ENCODE measurements around the gene TMEM256.

TMEM256 gene

GRCh38 chr17:7431231-7431630 lies 27.3 kb upstream of the TMEM256 start:
- no peak for DNase-seq (ENCODE audit: low read depth in 4 of 4, low spot score in 1 of 4)

GRCh38 chr17:7429722-7430121 lies 25.8 kb upstream of the TMEM256 start:
- DNase-seq (ENCODE audit: low read depth in 4 of 4, low spot score in 1 of 4), result no peak

DNA sequence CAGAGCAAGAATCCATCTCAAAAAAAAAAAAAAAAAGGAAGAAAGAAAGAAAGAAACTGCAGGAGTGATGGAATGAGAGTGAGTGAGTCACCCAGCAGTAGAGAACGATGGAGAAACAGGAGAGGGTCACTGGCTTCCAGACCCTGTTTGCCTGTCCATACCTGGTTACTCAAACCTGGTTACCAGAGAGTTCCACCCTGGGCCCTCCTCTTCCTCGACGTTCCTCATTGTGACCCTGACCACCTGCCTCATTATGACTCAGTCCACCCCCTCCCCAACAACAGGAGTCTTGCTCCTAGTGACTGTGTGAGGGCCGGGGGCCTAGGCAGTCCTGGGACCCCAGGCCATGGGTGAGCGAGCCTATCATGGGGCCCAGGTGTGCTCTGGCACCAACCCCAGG lies 24.7 kb upstream of the TMEM256 start, which contains the start of gene SPEM3:
TSS of gene SPEM3 (plus strand) at position 301 of the 400 bp plus-strand sequence. CDS start at position 347, 46 bp downstream.
- DNase-seq (ENCODE audit: low read depth in 4 of 4, low spot score in 1 of 4), result no peak

DNA sequence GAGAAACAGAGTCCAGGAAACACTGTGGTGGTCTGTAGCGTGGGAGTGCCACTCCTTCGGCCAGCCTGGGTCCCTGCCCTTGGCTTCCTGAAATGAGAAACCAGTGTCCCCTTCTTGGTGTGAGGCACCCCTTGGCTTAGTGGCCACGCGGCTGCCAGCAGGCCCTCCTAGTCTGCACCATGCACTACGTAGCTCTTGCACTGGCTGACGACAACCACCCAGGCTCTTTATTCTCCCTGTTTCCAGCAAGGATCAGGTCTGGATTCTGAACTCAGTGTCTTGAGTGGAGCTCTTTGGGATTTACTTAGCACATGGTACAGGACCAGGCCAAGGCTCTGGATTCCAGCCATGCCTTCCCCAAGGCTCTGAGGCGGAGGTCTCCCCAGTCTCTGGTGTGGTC lies 23.7 kb upstream of the TMEM256 start:
- DNase-seq (ENCODE audit: low read depth in 4 of 4, low spot score in 1 of 4), result no peak

DNA sequence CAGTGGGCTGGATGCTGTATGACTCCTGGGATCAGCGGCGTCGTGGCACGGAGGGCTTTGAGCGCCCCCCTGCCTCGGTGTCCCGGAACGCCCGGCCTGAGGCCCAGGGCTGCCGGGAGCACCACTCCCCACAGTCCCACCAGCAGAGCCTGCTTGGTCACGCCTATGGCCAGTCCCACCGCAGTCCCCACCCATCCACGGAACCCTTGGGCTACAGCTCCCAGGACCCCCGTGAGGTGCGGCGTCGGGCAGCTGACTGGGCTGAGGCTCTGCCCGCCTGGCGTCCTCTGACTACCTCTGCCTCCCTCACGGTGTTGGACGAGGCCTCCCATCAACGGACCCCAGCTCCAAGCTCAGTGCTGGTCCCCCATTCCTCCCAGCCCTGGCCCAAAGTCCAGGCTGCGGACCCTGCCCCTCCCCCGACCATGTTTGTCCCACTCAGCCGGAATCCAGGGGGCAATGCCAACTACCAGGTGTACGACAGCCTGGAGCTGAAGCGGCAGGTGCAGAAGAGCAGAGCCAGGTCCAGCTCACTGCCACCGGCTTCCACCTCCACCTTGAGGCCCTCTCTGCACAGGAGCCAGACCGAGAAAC lies 23.1 kb upstream of the TMEM256 start:
- no peak for DNase-seq (ENCODE audit: low read depth in 4 of 4, low spot score in 1 of 4)

GRCh38 chr17:7426203-7426863 lies 22.4 kb upstream of the TMEM256 start:
- no peak for DNase-seq (ENCODE audit: low read depth in 4 of 4, low spot score in 1 of 4)

GRCh38 chr17:7425756-7426155 lies 21.9 kb upstream of the TMEM256 start:
- no peak for DNase-seq (ENCODE audit: low read depth in 4 of 4, low spot score in 1 of 4)

DNA sequence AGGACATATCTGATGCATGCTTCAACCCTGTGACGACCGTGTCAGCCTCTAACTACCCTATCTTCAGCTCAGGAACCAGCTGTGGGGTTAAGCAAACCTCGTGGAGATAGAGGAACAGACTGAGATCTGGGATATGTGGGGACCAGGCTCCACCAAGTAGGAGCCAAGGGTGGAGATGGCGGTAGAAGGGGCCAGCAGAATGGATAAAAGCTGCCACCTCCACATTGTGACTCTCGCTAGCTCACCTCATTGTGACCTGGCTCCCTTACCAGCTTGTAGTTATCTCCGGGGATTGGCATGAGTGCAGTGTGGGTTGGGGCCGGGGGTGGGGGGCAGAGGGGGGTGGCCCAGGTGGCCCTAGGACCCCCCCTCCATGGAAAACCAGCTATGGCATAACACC lies 21.4 kb upstream of the TMEM256 start, which contains the start of gene SPEM2:
TSS of gene SPEM2 (plus strand) at position 301 of the 400 bp plus-strand sequence. CDS start at position 374, 73 bp downstream.
- DNase-seq (ENCODE audit: low read depth in 4 of 4, low spot score in 1 of 4), result no peak

- DNase-seq (ENCODE audit: low read depth in 4 of 4, low spot score in 1 of 4), result no peak
Measured at GRCh38 chr17:7423679-7424078, 19.8 kb upstream of the TMEM256 start.

DNA sequence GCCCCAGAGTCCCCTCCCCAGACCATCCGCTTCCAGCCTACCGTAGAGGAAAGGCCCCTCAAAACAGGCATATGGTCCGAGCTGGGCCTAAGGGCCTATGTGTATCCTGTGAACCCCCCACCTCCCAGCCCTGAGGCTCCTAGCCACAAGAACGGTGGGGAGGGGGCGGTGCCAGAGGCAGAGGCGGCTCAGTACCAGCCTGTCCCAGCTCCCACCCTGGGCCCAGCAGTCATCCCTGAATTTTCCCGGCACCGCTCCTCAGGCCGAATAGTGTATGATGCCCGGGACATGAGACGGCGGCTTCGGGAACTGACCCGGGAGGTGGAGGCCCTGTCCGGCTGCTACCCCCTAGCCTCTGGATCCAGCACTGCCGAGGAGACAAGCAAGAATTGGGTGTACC lies 17.3 kb upstream of the TMEM256 start:
- no peak for DNase-seq (ENCODE audit: low read depth in 4 of 4, low spot score in 1 of 4)

DNA sequence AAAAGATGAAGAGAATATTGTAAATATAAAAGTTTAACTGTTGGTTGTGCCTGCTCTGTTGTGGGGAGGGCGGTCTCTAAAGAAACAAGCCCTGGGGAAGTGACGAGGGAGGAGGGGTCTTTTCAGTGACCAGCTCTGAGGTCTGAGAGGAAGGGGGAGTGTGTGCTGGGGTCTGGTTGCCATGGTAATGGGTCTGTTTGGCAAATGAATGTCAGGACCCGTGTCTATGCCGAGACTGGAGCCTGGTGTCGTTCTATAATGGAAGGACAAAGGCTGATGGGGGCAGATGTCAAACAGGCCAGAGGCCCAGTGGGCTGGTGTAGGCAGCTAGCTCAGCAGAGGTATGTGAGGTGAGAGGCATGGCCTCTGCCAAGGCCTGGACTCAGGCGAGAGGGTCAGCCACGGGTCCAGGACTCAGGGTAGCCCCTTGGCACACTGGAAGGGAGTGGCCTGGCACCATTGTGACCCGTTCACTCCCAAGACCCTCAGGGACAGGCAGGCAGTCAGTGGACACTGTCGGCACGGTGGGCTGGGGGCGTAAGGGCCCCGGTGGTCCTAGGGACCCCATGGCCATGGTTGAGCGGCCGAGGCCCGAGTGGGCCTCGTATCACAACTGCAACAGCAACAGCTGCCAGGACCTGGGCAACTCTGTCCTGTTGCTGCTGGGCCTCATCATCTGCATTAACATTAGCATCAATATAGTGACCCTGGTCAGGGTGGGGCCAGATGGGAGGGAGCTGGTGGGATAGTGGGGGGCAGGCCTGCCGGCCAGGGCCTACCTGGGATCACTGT lies 16.1 kb upstream of the TMEM256 start, which contains the start of gene SPEM1:
TSS of gene SPEM1 (plus strand) at position 506 of the 792 bp plus-strand sequence. CDS start at position 567, 61 bp downstream.
- no peak for DNase-seq (ENCODE audit: low read depth in 4 of 4, low spot score in 1 of 4)

- no peak for DNase-seq (ENCODE audit: low read depth in 4 of 4, low spot score in 1 of 4)
Measured at GRCh38 chr17:7418472-7419152, 14.7 kb upstream of the TMEM256 start.

DNA sequence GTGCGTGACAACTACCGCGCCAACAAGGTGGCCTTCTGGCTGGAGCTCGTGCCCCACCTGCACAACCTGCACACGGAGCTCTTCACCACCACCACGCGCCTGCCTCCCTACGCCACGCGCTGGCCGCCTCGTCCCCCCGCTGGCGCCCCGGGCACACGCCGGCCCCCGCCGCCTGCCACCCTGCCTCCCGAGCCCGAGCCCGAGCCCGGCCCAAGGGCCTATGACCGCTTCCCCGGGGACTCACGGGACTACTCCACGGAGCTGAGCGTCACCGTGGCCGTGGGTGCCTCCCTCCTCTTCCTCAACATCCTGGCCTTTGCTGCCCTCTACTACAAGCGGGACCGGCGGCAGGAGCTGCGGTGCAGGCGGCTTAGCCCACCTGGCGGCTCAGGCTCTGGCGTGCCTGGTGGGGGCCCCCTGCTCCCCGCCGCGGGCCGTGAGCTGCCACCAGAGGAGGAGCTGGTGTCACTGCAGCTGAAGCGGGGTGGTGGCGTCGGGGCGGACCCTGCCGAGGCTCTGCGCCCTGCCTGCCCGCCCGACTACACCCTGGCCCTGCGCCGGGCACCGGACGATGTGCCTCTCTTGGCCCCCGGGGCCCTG lies 13.3 kb upstream of the TMEM256 start:
- DNase-seq (ENCODE audit: low read depth in 4 of 4, low spot score in 1 of 4), result no peak

DNA sequence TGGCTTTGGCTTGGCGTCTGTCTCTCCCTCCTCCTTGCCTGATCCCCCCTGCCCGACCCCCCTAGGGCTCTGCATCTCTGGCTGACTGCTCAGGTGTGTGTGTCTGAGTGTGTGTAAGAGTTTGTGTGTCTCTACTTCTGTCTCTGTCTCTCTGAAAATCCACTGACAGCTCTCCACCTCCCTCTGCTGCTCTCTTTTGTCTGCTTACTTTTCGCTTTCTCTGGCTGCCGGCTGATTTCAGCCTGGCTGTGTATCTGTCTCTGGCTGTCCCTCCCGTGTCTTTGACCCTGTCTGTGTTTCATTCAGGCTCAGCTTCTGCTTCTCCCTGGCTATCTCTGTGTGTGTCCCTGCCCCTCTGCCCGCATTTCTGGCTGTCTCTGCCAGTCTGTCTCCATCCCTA lies 12.4 kb upstream of the TMEM256 start:
- no peak for DNase-seq (ENCODE audit: low read depth in 4 of 4, low spot score in 1 of 4)

- no peak for DNase-seq (ENCODE audit: low read depth in 4 of 4, low spot score in 1 of 4)
Measured at GRCh38 chr17:7415784-7416183, 11.9 kb upstream of the TMEM256 start.

DNA sequence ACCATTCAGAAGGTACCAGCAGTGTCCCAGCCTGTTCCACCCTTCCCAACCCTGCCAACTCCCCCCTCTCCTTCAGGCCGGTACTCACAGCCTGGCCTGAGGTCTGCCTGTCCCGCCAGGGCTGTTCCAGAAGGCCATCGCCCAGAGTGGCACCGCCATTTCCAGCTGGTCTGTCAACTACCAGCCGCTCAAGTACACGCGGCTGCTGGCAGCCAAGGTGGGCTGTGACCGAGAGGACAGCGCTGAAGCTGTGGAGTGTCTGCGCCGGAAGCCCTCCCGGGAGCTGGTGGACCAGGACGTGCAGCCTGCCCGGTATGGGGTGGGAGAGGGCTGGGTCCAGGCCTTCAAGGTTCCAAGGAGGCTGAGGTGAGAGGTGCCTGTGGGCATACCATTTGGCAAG lies 10.9 kb upstream of the TMEM256 start:
- DNase-seq (ENCODE audit: low read depth in 4 of 4, low spot score in 1 of 4), result no peak

GRCh38 chr17:7413346-7413985 lies 9.6 kb upstream of the TMEM256 start:
- no peak for DNase-seq (ENCODE audit: low read depth in 4 of 4, low spot score in 1 of 4)

GRCh38 chr17:7411427-7411750 lies 7.5 kb upstream of the TMEM256 start:
- DNase-seq (ENCODE audit: low read depth in 4 of 4, low spot score in 1 of 4), result no peak

- no peak for DNase-seq (ENCODE audit: low read depth in 4 of 4, low spot score in 1 of 4)
Measured at GRCh38 chr17:7410634-7411426, 6.9 kb upstream of the TMEM256 start.

- DNase-seq (ENCODE audit: low read depth in 4 of 4, low spot score in 1 of 4), result no peak
Measured at GRCh38 chr17:7409716-7410115, 5.8 kb upstream of the TMEM256 start.

All from stimulated activated CD4-positive, alpha-beta T cell treated with anti-CD3 and anti-CD28 coated beads, Interleukin-1b, Interleukin-23, amount 100 ng/mL, for 24 hours (primary cell).